Measurements from ENCODE around the gene CYP26B1.

GRCh38 chr2:72166279-72166678 is 18.6 kb upstream of the CYP26B1 start:
- no peak for TF ChIP-seq CTCF (IDR thresholded peaks at IDR 0.05; ENCODE audit: low read depth, low read length, missing input control)
- TF ChIP-seq ZBTB33 (IDR thresholded peaks at IDR 0.05): no peak
- TF ChIP-seq GABPA (IDR thresholded peaks at IDR 0.05 in 1 of 2, conservative IDR thresholded peaks at IDR 0.05 in 1 of 2): no peak
- TF ChIP-seq MAX (IDR thresholded peaks at IDR 0.05): no peak
- TF ChIP-seq YY1 (IDR thresholded peaks at IDR 0.05): no peak
- no peak for TF ChIP-seq RAD21 (IDR thresholded peaks at IDR 0.05)

Data from liver (tissue), 3 donors.